SHP77 treated with DMSO at 0.1 percent for 48 hours (cell line): Measurements from ENCODE around the gene ABCG4.
"Not testable (repeated sequence)": the region's sequence is repeated elsewhere in the genome, so short reads cannot be mapped to it uniquely, and the experiment has no call there.

ENCODE experiments used
- DNase-seq: peaks from one replicate; lab custom pipeline; 2025; lab: John Stamatoyannopoulos, UW

The ABCG4 gene

GRCh38 chr11:119184399-119184798 lies 35.5 kb downstream of the ABCG4 start:
- not testable (repeated sequence) for DNase-seq

GRCh38 chr11:119185981-119186634 lies 37.3 kb downstream of the ABCG4 start:
- no peak for DNase-seq

GRCh38 chr11:119187123-119187892 lies 38.5 kb downstream of the ABCG4 start:
- no peak for DNase-seq

GRCh38 chr11:119188067-119188466 lies 39.2 kb downstream of the ABCG4 start:
- no peak for DNase-seq

GRCh38 chr11:119188887-119189286 lies 40.0 kb downstream of the ABCG4 start:
- no peak for DNase-seq

GRCh38 chr11:119189393-119189792 lies 40.5 kb downstream of the ABCG4 start:
- no peak for DNase-seq

- DNase-seq = no peak
These were observed 41.7 kb downstream of the ABCG4 start for GRCh38 chr11:119190531-119190930.

GRCh38 chr11:119191265-119191664 lies 42.4 kb downstream of the ABCG4 start:
- not testable (repeated sequence) for DNase-seq

- no peak for DNase-seq
These were observed 43.3 kb downstream of the ABCG4 start for GRCh38 chr11:119192111-119192510.

- DNase-seq = no peak
These were observed 44.1 kb downstream of the ABCG4 start for GRCh38 chr11:119193001-119193400.

GRCh38 chr11:119193626-119194025 lies 44.8 kb downstream of the ABCG4 start:
- no peak for DNase-seq

- no peak for DNase-seq
These were observed 46.1 kb downstream of the ABCG4 start for GRCh38 chr11:119194811-119195440.

GRCh38 chr11:119195680-119196079 lies 46.8 kb downstream of the ABCG4 start:
- DNase-seq = no peak

- peak; percentile 77 for DNase-seq
These were observed 48.1 kb downstream of the ABCG4 start for GRCh38 chr11:119196833-119197483.

GRCh38 chr11:119198925-119199324 lies 50.1 kb downstream of the ABCG4 start:
- no peak for DNase-seq

GRCh38 chr11:119201236-119201635 lies 52.4 kb downstream of the ABCG4 start:
- DNase-seq = not testable (repeated sequence)

GRCh38 chr11:119202554-119202953 lies 53.7 kb downstream of the ABCG4 start:
- DNase-seq = no peak

GRCh38 chr11:119204066-119204465 lies 55.2 kb downstream of the ABCG4 start:
- no peak for DNase-seq

- DNase-seq = no peak
These were observed 56.2 kb downstream of the ABCG4 start for GRCh38 chr11:119205080-119205479.

GRCh38 chr11:119205574-119206510 lies 57.0 kb downstream of the ABCG4 start, which contains the start of gene CBL:
Gene CBL, plus strand, starts transcription at chr11:119206339. Its CDS starts 79 bp downstream, at chr11:119206418.
- peak; percentile 64 for DNase-seq
